GM18909 (cell line): ENCODE data around the gene LONP2.
"Not testable (repeated sequence)": the region's sequence is repeated elsewhere in the genome, so short reads cannot be mapped to it uniquely, and the experiment has no call there.

Experiments
- ATAC-seq: cut with Tn5 transposase; IDR thresholded peaks from one replicate; pipeline ENCODE4 v1.9.1; 2021; ENCODE audit warnings: mild to moderate bottlenecking; ENCODE audit not compliant: unreplicated experiment, poor library complexity

LONP2 gene

GRCh38 chr16:48287239-48287638 is 43.1 kb downstream of the LONP2 start:
- ATAC-seq: no peak

GRCh38 chr16:48291303-48291702 is 47.2 kb downstream of the LONP2 start:
- ATAC-seq: no peak

GRCh38 chr16:48291754-48292153 is 47.7 kb downstream of the LONP2 start:
- ATAC-seq: no peak

DNA sequence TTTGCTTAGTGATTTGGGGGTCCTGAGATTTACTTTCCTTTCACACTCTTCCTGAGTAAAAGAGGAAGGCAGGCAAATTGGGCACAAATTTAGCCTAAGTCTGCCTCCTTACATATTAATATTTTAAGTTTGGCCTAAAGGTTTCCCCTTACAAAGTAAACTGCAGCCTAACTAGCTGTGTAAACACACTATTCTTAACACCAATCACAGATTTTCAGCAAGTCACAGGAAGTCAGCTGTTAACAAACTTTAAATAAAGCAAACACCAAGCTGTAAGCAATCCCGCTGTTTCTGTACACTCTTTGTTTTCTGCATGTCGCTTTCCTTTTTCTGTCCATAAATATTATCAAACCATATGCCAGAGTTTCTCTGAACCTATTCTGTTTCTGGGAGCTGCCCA is 48.4 kb downstream of the LONP2 start:
- no peak for ATAC-seq

DNA sequence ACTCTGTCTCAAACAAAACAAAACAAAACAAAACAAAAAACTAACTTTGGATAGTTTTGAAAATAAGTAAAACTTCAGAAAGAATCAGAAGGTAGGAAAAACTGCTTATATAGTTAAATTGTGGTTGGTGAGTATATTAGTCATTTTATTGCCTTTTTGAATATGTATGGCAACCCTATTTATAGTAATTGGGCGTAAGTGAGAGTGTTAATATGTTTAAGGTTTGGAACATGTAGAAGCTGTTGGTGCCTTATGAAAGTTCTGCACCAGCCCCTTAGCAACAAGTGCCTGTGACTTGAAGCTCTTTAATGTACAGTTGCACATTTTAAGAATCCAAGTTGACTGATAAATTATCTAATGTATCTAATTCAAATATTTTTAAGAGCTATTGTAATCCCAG is 50.6 kb downstream of the LONP2 start:
- no peak for ATAC-seq

DNA sequence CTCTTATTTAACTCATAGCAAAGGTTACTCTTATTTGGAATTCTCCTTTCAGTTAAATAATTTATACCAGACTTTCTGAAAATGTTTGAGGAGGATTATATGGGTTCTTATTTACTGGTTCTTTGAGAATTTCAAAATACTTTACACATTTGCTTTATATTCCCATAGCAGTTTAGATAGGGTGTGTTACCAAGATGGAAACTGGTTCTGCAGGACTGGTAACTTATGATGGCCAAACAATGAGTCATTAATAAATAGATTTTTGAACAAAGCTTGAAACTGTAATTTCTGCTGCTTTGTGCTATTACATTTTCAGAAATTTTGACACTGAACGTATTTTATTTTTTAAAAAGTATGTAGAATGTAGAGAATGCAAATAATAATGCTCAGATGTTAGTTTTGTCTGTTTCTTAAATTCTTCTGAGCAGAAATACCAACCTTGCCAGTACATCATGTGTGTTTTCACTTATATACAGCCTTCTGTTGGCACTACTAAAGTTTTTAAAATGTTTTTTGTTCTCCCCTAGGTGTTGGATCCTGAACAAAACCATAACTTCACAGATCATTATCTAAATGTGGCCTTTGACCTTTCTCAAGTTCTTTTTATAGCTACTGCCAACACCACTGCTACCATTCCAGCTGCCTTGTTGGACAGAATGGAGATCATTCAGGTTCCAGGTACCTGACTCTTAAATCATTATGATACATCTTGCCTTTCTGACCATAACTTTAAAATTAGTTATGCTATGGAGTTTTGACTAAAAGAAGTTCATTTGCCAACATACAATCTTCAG is 51.6 kb downstream of the LONP2 start:
- ATAC-seq: no peak

GRCh38 chr16:48299471-48299870 is 55.4 kb downstream of the LONP2 start:
- ATAC-seq: no peak

GRCh38 chr16:48300391-48300856 is 56.3 kb downstream of the LONP2 start:
- no peak for ATAC-seq

- no peak for ATAC-seq
These were observed 64.4 kb downstream of the LONP2 start for GRCh38 chr16:48308535-48308934.

GRCh38 chr16:48310908-48311641 is 67.0 kb downstream of the LONP2 start:
- ATAC-seq: no peak

- not testable (repeated sequence) for ATAC-seq
These were observed 69.8 kb downstream of the LONP2 start for GRCh38 chr16:48313905-48314304.

GRCh38 chr16:48317026-48317425 is 72.9 kb downstream of the LONP2 start:
- ATAC-seq: no peak

GRCh38 chr16:48317614-48318315 is 73.7 kb downstream of the LONP2 start:
- no peak for ATAC-seq

DNA sequence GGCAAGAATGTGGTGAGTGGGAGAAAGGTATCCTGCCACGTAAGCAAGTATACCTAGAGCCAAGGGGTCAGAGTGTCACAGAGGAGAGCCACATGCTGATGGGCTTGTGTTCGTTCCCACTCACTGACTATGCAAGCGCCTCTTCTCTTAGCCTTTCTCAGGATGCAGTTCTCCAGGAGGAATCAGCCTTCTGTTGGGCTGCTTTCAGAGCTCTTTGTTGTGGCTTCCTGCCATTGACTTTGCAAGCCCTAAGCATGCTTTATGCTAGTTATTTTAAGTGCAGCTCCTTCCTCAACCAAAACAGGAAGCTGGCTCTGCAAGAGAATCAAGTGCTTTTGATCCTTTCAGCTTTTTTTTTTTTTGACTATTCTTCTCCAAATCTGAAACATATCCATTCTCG is 74.5 kb downstream of the LONP2 start:
- no peak for ATAC-seq

DNA sequence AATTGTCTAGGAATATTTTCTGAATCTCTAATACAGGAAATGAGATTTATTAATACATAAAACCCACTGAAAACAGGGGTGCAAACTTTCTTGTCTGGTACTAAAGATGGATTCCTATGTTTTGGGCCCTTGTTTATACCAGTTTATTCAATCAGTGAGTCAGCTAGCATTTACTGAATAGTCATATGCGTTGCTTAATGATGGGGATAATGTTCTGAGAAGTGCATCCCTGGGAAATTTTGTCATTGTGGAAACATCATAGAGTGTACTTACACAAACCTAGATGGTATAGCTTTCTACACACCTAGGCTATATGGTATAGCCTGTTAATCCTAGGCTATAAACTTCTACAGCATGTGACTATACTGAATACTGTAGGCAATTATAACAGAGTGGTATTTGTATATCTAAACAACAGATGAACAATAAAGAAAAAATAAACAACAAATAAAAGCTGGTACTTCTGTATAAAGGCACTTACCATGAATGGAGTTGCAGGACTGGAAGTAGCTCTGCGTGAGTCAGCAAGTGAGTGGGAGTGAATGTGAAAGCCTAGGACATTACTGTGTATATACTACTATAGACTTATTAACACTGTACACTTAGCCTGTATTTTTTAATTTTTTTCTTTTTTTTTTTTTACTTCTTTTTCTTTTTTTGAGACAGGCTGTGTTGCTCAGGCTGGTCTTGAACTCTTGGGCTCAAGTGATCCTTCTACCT is 77.4 kb downstream of the LONP2 start:
- no peak for ATAC-seq

GRCh38 chr16:48323783-48324775 is 80.0 kb downstream of the LONP2 start:
- ATAC-seq: no peak

GRCh38 chr16:48326915-48327314 is 82.8 kb downstream of the LONP2 start:
- no peak for ATAC-seq

DNA sequence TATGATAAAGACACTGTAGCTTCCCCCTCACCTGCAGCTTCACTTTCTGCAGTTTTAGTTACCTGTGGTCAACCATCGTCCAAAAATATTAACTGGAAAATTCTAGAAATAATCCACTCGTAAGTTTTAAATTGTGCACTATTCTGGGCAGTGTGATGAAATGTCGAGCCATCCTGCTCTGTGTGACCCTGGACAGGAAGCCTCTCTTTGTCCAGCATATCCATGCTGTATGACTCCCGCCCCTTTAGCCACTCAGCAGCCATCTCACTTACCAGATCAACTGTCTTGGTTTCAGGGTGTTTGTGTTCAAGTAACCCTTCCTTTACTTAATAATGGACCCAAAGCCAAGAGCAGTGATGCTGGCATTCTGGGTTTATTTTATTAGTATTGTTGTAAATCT is 85.0 kb downstream of the LONP2 start:
- ATAC-seq: no peak

DNA sequence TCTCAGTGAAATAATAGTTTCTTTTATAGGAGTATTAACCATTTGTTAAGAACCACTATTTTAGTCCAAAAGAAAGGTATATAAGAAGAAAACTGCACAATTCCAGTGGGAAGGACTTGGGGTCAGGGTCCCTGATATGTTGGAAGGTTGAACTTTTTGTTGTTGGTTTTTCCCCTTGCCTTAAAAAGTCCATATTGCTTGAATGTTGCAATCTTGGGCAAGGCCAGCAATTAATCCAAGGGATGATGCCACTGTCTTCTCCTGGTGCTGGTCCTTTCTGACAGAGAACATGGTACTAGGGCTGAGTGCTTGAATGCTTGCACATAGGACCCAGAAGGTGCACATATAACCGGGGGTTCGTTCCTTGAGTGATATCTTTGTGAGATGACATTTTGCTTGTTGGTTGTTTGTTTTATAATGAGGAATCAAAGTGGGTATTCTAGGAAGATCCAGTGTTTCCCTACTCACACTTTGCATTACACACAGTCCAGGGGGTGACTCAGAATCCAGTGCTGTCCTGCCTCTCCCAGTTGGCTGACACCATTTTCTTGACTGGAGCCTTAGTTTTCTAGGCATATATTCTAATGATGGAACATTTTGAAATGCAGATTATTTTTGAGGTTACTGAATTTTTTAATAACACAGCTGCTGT is 86.2 kb downstream of the LONP2 start:
- ATAC-seq: no peak
